GM21723 (cell line): ENCODE results near the gene DNAJB4.

ENCODE experiments used
- ATAC-seq: cut with Tn5 transposase; IDR thresholded peaks from one replicate; pipeline ENCODE4 v1.9.1; 2021; ENCODE audit warnings: mild to moderate bottlenecking, moderate library complexity; ENCODE audit not compliant: unreplicated experiment

DNAJB4 gene

DNA sequence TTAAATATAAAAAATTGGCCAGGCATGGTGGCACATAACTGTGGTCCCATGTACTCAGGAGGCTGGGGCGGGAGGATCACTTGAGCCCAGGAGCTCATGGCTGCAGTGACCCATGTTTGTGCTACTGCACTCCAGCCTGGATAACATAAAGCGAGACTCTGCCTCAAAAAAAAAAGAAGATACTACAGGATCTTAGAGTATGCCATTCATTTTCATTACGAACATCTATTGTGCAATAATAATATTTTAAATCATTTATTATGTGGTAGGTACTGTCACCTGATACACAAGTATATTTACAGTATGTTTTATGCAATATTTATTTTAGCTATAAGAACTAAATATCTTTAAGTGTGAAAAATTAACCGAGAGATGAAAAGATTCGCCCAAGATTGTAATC lies 31.7 kb downstream of the DNAJB4 start:
- ATAC-seq = no peak

GRCh38 chr1:78038071-78038470 lies 33.3 kb downstream of the DNAJB4 start:
- no peak for ATAC-seq

- no peak for ATAC-seq
These were observed 33.8 kb downstream of the DNAJB4 start for GRCh38 chr1:78038491-78038939.

DNA sequence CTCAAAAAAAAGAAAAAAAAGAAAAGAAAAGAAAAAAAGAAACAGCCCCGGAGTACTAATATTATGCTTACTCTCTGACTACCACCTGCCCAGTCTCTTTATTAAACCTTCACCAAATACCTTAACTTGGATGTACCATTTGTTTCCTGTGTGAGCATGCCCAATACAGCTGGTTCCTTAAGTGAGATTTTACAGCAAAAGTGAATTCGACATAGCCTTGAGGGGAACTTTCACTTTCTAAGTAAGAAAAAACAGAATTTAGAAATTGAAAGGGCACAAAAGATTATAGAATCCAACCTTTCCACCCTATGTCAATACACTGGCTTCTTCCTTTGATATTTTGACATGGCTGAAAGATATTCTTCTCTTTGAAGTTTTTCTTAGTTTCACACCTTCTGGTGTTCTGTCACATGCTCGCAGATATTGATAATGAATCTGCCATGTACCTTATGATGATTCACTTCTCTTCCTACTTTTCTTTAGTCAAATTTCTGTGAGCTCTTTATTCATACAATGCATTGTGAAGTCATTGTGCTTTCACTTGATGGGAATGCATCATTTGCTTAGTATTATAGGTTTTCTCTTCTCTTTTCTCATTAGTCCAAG lies 35.8 kb downstream of the DNAJB4 start:
- no peak for ATAC-seq

DNA sequence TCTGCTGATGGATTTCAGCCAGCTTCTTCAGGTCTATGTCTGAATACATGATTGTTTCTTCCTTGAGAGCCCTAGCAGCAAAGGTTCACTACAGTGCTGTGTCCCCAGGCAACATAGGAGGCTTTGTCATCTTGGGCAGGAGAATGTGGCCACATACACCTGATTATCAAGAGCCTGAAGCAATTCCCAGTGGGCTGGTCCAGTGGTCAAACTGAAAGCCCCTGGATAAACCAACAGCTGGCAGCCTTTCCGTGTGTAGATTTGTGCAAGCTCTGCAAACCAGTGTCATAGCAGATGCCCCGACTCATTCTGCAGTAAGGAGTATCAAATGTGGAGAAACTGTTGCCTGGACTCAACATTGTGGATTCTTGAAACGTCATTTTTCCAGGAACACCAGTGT lies 38.7 kb downstream of the DNAJB4 start:
- no peak for ATAC-seq

DNA sequence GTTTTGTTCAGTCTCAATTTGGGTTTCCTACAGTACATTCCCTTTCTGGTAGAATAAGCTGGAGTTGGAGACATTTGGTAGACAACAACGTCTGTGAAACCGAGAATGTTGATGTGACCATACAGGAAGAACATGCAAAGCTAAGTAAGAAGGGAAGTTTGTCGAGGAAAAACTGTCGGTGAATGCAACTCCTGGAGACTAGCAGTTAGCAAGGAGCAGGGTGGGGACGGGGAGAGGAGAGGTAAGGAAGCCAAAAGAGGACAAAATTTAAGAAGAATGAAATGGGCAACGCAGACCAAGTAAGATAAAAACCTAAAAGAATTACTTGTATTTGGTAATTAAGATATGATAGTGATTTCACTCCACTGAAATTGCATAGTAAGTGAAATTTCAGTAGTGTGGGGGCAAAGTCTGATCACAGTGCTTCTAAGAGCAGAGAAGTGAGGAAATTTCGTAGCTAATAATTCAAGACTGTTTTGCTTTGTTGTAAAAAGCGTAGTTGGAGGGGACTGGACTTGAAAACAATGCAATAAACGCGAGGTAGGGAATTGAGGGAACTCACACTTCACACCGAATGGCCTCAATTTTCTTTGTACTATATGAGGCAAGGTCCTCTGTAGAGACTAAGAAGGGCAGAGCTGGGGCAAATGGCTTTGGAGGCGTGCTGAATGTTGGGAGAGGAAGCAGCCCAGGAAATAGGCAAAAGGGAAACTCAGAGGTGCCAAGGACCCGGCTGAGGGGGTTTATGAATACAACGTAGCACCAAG lies 40.2 kb downstream of the DNAJB4 start:
- ATAC-seq = no peak

- peak; percentile 16 for ATAC-seq
These were observed 40.8 kb downstream of the DNAJB4 start for GRCh38 chr1:78045563-78045925.

DNA sequence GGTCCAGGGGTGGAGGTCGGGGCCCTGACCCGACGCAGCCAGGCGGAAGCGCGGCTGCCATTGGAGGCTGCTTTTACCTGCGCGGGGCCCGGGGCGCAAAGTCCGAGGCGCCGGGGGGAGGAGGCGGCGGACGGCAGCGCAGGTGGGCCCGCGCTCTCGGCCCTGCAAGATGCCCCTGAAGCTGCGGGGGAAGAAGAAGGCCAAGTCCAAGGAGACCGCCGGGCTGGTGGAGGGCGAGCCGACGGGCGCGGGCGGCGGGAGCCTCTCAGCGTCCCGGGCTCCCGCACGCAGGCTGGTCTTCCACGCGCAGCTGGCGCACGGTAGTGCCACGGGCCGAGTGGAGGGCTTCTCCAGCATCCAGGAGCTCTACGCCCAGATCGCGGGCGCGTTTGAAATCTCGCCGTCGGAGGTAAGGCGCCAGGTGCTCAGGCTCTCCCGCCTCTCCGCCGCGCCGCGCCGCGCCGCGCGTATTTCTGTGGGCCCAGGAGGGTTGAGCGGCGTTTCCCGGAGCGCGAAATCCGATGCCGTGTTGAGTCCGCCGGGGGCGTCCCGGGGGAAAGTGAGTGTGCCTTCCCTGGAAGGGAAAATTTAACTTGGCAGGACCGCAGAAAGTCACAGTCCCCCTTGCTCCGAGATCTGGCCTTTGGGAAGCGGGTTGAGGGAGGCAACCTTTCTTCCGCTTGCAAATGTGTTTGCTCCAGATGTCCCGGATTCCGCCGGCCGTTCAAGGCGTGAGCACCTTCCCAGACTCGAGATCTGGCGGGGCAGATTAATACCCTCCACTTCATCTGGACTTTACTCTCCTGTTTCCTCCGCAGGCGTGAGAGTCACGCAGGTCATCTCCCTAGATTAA lies 41.4 kb downstream of the DNAJB4 start, which contains the start of gene GIPC2:
TSS of gene GIPC2 (plus strand) at position 41 of the 853 bp plus-strand sequence. CDS start at position 170, 129 bp downstream.
- peak; percentile 50 for ATAC-seq

GRCh38 chr1:78047106-78047505 lies 42.4 kb downstream of the DNAJB4 start:
- no peak for ATAC-seq

DNA sequence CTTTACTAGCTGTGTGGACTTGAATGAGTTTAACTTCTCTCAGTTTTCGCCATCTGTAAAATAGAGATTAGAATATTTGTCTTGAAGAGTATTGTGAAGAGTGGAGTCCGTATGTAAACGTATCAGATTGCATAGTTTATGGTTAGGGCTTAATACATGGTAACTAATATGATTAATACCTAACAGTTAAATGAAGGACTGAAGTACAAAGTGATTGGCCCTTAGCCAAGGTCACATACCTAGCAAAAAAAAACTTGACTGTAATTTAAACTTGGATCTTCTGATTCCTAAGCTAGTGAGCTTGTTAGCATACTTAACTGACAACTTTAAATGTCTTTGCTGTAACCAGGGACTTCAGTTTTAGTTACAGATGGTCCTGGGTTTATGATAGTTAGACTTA lies 42.9 kb downstream of the DNAJB4 start:
- no peak for ATAC-seq

GRCh38 chr1:78048446-78048845 lies 43.7 kb downstream of the DNAJB4 start:
- no peak for ATAC-seq

DNA sequence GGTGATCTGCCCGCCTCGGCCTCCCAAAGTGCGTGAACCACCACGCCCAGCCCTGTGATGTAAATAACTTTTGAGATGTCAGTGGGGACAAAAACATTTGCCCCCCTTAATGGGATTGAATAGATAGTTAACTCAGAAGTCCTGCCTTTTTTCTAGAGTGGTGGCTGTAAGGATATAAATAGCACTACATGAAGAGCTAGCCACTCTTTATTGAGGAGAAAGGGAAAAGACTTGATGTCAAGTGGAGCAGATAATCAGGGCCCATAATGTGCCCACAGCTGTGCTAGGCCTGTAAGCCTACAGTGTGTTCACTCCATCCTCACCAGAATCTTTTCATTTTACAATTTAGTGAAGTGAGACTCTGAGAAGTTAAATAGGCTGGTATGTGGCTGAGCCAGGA lies 44.7 kb downstream of the DNAJB4 start:
- no peak for ATAC-seq

DNA sequence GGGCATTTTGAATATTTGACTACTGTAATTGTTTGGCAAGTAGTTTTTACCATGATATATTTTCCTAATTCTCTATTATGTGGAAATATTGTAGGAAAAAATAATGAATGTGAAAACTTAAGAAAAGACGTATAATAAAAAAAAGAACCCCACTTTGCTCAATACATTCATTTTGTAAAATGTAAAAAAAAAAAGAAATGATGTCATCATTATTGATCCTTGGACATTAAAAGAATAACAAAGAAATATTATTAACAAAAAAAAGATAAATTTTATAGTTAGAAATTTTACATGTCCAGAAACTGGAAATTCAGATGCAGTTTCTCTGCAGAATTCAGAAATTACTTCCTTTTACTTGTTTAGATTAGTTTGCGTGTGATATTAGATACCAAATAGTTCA lies 46.3 kb downstream of the DNAJB4 start:
- ATAC-seq = no peak

GRCh38 chr1:78052685-78053405 lies 48.1 kb downstream of the DNAJB4 start:
- ATAC-seq = no peak

- no peak for ATAC-seq
These were observed 48.8 kb downstream of the DNAJB4 start for GRCh38 chr1:78053498-78053897.

GRCh38 chr1:78054559-78054958 lies 49.8 kb downstream of the DNAJB4 start:
- ATAC-seq = no peak

- ATAC-seq = no peak
These were observed 50.2 kb downstream of the DNAJB4 start for GRCh38 chr1:78054972-78055371.

- no peak for ATAC-seq
These were observed 50.9 kb downstream of the DNAJB4 start for GRCh38 chr1:78055565-78056132.

DNA sequence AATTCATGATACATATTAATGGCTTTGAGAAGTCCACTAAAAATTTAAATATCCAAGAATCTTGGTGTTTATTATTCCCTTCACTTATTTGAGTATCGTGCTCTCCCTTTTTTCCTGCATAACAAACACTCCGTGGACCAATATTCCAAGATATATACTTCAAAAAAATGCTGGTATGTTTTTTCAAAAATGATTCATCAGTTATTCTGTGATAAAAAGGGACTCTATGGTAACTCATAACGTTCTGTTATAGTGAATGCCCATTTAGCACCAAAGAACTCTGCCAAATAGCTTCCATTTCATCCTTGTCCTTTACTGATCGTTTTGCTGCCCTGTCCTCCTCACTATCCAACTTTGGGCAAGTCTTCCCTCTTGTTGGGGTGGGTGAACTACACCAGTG lies 53.9 kb downstream of the DNAJB4 start:
- ATAC-seq = no peak

GRCh38 chr1:78060857-78061563 lies 56.3 kb downstream of the DNAJB4 start:
- peak; percentile 70 for ATAC-seq
